ENCODE data around the gene DSN1. TPM values are rescaled to one million over a fixed set of nuclear protein-coding genes. Genes with fewer than 3 reads are reported as not detected.

Gene DSN1
- total RNA-seq, 4 donors from 2014 or later: 6.9 to 13.0 (median 9.7) TPM

- DNase-seq: no peak
- Histone ChIP-seq H3K4me1 (peaks cover 4 to 49% (median 17%) of the 10 kb centered on the region in 3 donors), H3K27me3 (no peaks in the 10 kb centered on the region), H3K4me3 (no peak overlapping the region), H3K27ac (no peak overlapping the region), H3K9me3 (no peaks in the 10 kb centered on the region), H3K36me3 (no peaks in the 10 kb centered on the region)
- no peak for TF ChIP-seq CTCF (IDR thresholded peaks at IDR 0.05)
- TF ChIP-seq POLR2A (IDR thresholded peaks at IDR 0.05): no peak
- intact Hi-C loops (cut with DNase I): no loop called here
- WGBS, 2 donors: 78 to 85% methylated on average over 2 to 3 of the region's 3 CpGs
Observed at GRCh38 chr20:36736451-36737182, 36.9 kb downstream of the DSN1 start.

- H3K9me3 ChIP-seq: no peaks in the 10 kb centered on the region
- intact Hi-C loops (cut with DNase I): no loop called here
- H3K27ac ChIP-seq: no peak overlapping the region
- WGBS, 2 donors: 100% methylated on average over 1 of the region's 1 CpG; no CpG with 5 or more reads in 1 of the 2 donors
- TF ChIP-seq CTCF (IDR thresholded peaks at IDR 0.05) (no peak), POLR2A (IDR thresholded peaks at IDR 0.05) (no peak)
- peaks cover 4 to 49% (median 17%) of the 10 kb centered on the region in 3 donors for H3K4me1 ChIP-seq
- DNase-seq: no peak
- H3K4me3 ChIP-seq: no peak overlapping the region
- no peaks in the 10 kb centered on the region for H3K27me3 ChIP-seq
- H3K36me3 ChIP-seq: no peaks in the 10 kb centered on the region
Observed at GRCh38 chr20:36732456-36732855, 41.1 kb downstream of the DSN1 start.

GRCh38 chr20:36728986-36729385, 44.6 kb downstream of the DSN1 start:
- no peaks in the 10 kb centered on the region for H3K27me3 ChIP-seq
- DNase-seq: no peak
- H3K27ac ChIP-seq: no peak overlapping the region
- H3K4me3 ChIP-seq: no peak overlapping the region
- intact Hi-C loops (cut with DNase I): no loop called here
- peaks cover 4 to 25% (median 6%) of the 10 kb centered on the region in 3 donors for H3K4me1 ChIP-seq
- WGBS, 2 donors: 57 to 65% methylated on average over 3 of the region's 3 CpGs
- no peaks in the 10 kb centered on the region for H3K9me3 ChIP-seq
- TF ChIP-seq POLR2A (IDR thresholded peaks at IDR 0.05) (no peak), CTCF (IDR thresholded peaks at IDR 0.05) (peak in 1 of 6 experiments; percentile 19)
- H3K36me3 ChIP-seq: no peaks in the 10 kb centered on the region

GRCh38 chr20:36726168-36726567, 47.4 kb downstream of the DSN1 start:
- Histone ChIP-seq H3K27ac (no peak overlapping the region), H3K4me3 (no peak overlapping the region), H3K36me3 (peaks cover 0 to 11% (median 0%) of the 10 kb centered on the region in 3 donors), H3K4me1 (peaks cover 0 to 6% (median 0%) of the 10 kb centered on the region in 3 donors), H3K27me3 (no peaks in the 10 kb centered on the region), H3K9me3 (no peaks in the 10 kb centered on the region)
- intact Hi-C loops (cut with DNase I): no loop called here
- DNase-seq: no peak
- 86 to 88% methylated on average over 3 of the region's 3 CpGs for WGBS, 2 donors
- TF ChIP-seq CTCF (IDR thresholded peaks at IDR 0.05): no peak
- no peak for TF ChIP-seq POLR2A (IDR thresholded peaks at IDR 0.05)

GRCh38 chr20:36720510-36720909, 53.1 kb downstream of the DSN1 start:
- H3K4me1 ChIP-seq: peaks cover 0 to 6% (median 0%) of the 10 kb centered on the region in 3 donors
- no peak overlapping the region for H3K4me3 ChIP-seq
- H3K27me3 ChIP-seq: no peaks in the 10 kb centered on the region
- TF ChIP-seq CTCF (IDR thresholded peaks at IDR 0.05): no peak
- TF ChIP-seq POLR2A (IDR thresholded peaks at IDR 0.05): no peak
- H3K36me3 ChIP-seq: peaks cover 0 to 44% (median 0%) of the 10 kb centered on the region in 3 donors
- no peak for DNase-seq
- 71 to 86% methylated on average over 3 of the region's 3 CpGs for WGBS, 2 donors
- no peak overlapping the region for H3K27ac ChIP-seq
- no peaks in the 10 kb centered on the region for H3K9me3 ChIP-seq
- intact Hi-C loops (cut with DNase I): no loop called here
